Activated CD8-positive, alpha-beta memory T cell treated with anti-CD3 and anti-CD28 coated beads, Interleukin-2, amount 50 U/mL, for 24 hours (primary cell): ENCODE data around the gene TLK2.

Experiments
- DNase-seq: peaks from one replicate; pipeline ENCODE4 v3.0.0-alpha.2; 2020; ENCODE audit errors: extremely low read depth

TLK2 gene

GRCh38 chr17:62655656-62656055, 177.0 kb downstream of the TLK2 start:
- DNase-seq, result no peak

DNA sequence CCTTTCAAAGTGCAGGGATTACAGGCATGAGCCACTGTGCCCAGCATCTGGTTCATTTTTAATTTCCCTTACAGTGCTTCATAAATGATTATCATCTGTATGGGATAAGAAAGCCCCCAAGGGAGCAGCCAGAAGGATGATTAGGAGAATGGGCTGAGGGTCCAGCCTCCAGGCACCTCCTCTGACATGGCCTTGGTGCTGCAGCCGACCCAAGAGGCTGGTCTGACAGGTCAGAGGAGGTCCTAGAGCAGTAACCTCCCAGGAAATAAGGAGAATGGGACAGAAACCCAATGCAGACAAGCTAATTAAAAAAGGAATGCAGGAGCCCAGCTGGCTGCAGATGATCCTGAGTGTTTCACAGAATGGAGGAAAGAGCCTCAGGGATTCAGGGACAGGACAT, 177.8 kb downstream of the TLK2 start:
- no peak for DNase-seq

DNA sequence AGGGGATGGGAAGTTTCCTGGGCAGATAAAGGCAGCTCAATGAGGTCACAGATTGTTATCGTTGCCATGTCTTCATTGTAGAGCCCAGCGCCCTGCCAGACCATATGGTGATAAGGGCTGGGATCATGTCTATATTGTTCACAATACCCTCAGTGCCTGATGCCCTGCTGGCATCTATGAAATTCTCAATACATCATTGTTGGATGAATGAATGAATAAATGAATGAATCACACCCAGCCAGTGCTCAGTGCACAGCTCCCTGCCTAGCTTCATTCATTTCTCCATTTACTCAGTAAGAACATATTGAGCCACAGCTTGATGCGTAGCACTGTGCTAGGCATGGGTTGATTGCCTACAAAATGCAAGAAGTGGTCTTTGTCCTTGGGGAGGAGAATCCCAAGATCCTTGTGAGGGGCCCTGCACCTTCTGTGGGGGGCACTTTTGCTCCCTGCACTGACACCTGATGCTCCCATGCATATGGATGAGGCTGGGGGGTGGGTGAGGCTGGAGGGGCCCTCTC, 178.6 kb downstream of the TLK2 start:
- DNase-seq, result no peak

GRCh38 chr17:62657690-62658089, 179.1 kb downstream of the TLK2 start:
- DNase-seq, result no peak

- no peak for DNase-seq
These were observed 179.7 kb downstream of the TLK2 start for GRCh38 chr17:62658136-62658920.

GRCh38 chr17:62660629-62661118, 182.0 kb downstream of the TLK2 start:
- no peak for DNase-seq

- DNase-seq, result no peak
These were observed 182.7 kb downstream of the TLK2 start for GRCh38 chr17:62661337-62661736.

DNA sequence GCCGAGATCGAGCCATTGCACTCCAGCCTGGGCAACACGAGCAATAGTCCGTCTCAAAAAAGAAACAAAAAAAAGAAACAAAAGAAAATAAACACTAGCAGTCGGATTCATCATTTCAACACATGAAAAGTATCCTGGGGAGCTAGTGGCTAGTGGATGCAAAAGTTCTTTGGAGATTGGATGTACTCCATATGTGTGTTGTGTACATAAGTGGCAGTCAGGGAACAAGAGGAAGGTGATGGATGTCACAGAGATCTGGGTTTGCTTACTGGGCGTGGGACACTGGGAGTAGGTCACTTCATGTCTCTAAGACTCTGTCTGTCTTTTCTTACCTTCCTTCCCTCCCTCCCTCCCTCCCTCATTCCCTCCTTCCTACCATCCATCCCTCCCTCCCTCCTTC, 184.2 kb downstream of the TLK2 start:
- no peak for DNase-seq
